GM10248 (cell line): ENCODE measurements around the gene COL8A2.

Experiments used
- CTCF ChIA-PET: fragments of 300-600 bp; sonication (Branson Sonifier 250); formaldehyde crosslinking; extraction: SDS; loops from one replicate; lab custom pipeline; 2021; ENCODE audit warnings: antibody characterized with exemption; lab: Yijun Ruan, JAX
- POLR2A ChIA-PET: fragments of 350-650 bp; sonication (Branson Sonifier 250); formaldehyde crosslinking; extraction: SDS; loops from one replicate; lab custom pipeline; 2020; ENCODE audit warnings: antibody characterized with exemption; lab: Yijun Ruan, JAX
- DNase-seq: peaks from one replicate; pipeline ENCODE4 v3.0.0; 2012; ENCODE audit errors: extremely low spot score
- TF ChIP-seq, protein P1 (sequence below): IDR thresholded peaks from 2 replicates; pipeline ENCODE4 v1.5.1; 2012; ENCODE audit warnings: mild to moderate bottlenecking, low read depth; ENCODE audit errors: extremely low read depth, missing control alignments, control extremely low read depth

The COL8A2 gene

DNA sequence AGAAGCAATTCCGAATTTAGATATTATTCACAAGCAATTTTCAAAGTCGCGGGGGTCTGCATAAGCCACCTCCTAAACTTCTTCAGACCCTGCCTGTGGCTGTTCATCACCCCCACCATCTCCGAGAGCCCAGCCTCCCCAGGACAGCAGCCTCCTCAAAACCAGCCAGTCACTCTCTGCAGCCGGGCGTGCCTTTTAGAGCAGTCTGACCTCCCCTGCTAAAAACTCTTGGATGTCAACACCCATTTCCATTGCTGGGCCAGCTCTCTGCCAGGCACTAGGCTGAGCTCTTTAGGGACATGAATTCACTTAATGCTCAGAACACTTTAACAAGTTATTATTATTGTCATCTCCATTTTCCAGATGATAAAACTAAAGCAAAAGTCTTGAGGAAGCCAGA, 24.6 kb downstream of the COL8A2 start:
- TF ChIP-seq, protein P1, sequence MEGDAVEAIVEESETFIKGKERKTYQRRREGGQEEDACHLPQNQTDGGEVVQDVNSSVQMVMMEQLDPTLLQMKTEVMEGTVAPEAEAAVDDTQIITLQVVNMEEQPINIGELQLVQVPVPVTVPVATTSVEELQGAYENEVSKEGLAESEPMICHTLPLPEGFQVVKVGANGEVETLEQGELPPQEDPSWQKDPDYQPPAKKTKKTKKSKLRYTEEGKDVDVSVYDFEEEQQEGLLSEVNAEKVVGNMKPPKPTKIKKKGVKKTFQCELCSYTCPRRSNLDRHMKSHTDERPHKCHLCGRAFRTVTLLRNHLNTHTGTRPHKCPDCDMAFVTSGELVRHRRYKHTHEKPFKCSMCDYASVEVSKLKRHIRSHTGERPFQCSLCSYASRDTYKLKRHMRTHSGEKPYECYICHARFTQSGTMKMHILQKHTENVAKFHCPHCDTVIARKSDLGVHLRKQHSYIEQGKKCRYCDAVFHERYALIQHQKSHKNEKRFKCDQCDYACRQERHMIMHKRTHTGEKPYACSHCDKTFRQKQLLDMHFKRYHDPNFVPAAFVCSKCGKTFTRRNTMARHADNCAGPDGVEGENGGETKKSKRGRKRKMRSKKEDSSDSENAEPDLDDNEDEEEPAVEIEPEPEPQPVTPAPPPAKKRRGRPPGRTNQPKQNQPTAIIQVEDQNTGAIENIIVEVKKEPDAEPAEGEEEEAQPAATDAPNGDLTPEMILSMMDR, result no peak
- DNase-seq, result no peak
- ChIA-PET POLR2A (no interaction called here), CTCF (interaction anchor here (0.6 to 19.1 kb wide), 19 partner anchors 9 to 320 kb away, joined by 3 to 226 read pairs (median 4); partner anchors contain the start of gene TRAPPC3)

DNA sequence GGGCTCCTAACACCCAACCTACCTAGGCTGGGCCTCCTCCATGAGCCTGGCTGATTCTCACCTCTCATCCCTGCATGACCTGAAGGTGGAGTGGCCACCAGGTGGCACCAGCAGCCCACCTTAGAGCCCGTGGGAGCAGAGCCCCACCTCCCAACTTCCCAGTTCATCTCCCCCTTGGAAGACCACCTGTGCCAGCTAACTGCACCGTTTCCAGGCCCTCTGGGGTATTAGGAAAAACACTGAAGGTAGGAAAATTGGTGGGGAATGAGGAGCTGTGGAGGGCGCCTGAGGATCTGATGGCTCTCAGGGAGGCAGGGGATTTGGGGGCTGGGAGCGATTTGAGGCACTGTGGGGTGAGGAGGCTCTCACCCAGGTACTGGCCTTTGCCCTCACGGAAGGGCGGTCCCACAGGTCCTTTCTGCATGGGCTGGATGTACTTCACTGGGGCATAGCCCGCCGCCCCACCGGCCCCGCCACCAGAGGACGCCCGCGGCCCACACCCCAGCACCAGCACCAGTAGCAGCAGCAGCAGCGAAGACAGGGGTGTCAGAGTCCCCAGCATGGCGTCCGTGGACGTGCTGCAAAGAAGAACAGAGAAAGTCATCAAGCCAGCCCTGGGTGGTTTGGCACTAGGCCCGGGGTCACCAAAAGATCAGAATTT, 25.2 kb downstream of the COL8A2 start:
- TF ChIP-seq, protein P1, result peak; percentile 88
- peak; percentile 89 for DNase-seq
- ChIA-PET CTCF (interaction anchor here (0.6 to 19.1 kb wide), 18 partner anchors 9 to 320 kb away, joined by 3 to 226 read pairs (median 4); partner anchors contain the start of gene TRAPPC3), POLR2A (no interaction called here)

DNA sequence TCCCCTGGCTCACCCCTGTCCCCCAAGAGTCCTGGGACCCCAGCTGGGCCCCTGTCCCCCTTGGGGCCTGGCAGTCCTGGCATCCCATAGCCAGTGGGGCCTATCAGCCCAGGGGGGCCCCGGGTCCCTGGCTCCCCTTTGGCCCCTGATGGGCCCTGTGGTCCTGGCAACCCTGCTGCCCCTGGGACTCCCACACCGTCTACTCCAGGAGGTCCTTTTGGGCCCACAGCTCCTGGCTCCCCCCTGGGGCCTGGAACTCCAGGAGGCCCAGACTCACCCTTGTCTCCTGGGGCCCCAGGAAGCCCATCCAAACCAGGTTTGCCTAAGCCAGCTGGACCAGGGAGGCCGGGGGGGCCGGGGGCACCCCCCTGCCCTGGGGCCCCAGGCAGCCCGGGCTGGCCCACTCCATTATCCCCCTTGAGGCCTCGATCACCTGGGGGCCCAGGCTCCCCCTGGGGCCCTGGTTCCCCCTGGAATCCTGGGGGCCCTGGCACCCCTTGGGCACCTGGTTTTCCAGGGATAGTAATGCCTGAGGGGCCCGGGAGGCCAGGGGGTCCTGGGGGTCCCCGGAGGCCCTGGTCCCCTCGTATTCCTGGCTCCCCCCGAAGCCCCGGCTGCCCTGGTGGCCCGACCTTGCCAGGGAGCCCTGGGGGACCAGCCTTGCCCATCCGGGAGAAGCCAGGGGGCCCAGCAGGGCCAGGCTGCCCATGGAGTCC, 26.2 kb downstream of the COL8A2 start:
- TF ChIP-seq, protein P1, result no peak
- POLR2A ChIA-PET, result no interaction called here
- DNase-seq, result no peak
- CTCF ChIA-PET, result interaction anchor here (0.9 to 19.1 kb wide), 5 partner anchors 12 to 187 kb away, joined by 3 to 226 read pairs (median 8); no protein-coding TSS in a partner anchor

DNA sequence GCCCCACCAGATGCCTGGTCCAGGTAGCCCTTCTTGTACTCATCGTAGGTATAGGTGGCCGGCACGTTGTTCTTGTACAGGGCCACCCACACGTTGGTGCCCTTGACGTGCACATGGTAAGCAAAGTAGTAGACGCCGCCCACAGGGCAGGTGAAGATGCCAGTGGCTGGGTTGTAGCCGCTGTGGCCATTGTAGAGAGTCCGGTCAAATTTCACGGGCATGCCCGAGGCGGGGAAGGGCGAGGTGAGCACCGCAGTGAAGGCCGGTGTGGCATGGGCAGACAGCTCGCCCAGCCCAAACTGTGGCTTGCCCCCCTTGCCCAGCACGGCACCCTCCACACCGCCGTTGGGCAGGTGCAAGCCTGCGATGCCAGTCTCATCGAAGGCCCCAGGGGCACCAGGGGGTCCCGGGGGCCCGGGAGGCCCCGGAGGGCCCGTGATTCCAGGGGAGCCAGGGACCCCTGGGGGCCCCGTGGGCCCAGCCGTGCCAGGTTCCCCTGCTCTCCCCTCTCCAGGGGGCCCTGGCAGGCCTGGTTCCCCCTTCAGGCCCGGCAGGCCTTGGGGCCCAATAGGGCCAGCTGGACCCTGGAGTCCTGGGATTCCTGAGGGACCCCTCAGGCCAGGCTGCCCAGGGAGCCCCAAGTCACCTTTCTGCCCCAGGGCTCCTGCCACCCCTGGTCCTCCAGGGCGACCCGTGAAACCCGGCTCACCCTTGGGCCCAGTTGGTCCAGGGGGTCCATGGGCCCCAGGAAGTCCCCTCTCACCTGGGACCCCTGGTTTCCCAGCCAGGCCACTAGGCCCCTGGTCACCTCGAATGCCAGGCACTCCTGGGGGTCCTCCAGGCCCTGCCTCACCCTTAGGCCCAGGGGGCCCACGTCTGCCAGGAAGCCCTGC, 27.1 kb downstream of the COL8A2 start:
- POLR2A ChIA-PET, result no interaction called here
- no peak for DNase-seq
- CTCF ChIA-PET, result interaction anchor here (0.9 to 19.1 kb wide), 4 partner anchors 13 to 91 kb away, joined by 3 to 226 read pairs (median 29); no protein-coding TSS in a partner anchor
- TF ChIP-seq, protein P1, result no peak

DNA sequence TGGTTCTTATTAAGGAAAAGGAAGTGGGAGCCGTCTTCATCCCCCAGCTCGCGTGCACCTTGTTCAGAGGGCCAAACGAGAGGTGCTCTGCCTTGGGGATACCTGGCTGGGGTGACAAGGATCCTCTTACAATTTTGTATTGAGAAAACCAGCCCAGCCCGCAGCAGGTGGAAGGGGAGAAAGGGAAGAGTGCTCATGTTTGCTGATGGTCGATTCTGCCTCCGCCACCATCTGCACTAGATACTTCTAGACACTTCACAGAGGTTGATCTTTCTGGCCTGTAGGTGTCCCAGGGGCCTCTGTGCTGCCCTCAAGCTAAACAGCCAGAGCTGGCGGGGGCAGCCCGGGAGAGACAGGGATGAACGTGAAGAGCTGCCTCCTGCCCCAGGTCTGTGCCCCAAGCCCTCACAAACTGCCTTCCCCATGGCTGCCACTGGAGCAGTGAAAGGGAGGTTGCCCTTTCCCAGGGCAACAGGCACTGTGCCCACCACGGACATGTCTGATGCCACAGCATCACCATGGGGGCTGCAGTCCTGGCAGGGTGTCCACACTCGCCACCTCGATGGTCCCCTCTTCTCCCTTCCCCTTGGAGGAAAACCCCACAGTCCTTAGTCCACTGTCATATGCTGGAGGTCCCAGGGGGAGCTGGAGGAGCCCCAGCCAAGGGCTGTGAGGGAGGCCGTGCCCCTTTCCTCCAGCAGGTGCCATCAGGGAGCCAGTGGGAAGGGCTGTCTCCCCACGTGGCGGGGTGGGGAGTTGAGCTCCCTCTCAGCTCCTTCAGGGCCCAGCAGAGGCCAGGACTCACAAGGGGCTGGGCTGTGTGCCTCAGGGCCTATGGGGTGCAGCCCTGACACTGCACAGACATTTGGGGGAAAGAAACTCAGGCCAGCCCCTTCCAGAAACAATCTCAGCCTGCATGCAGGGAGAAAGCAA, 28.3 kb downstream of the COL8A2 start:
- POLR2A ChIA-PET, result no interaction called here
- no peak for DNase-seq
- TF ChIP-seq, protein P1, result peak; percentile 10

More for the DNA sequence above, 28.3 kb downstream of the COL8A2 start:
- CTCF ChIA-PET, result interaction anchor here (0.7 to 19.1 kb wide), 4 partner anchors 37 to 189 kb away, joined by 5 to 226 read pairs (median 30); no protein-coding TSS in a partner anchor
